ENCODE measurements around the gene RGS13. TPM values are rescaled to one million over a fixed set of nuclear protein-coding genes. Genes with fewer than 3 reads are reported as not detected.

RGS13 gene, protein sequence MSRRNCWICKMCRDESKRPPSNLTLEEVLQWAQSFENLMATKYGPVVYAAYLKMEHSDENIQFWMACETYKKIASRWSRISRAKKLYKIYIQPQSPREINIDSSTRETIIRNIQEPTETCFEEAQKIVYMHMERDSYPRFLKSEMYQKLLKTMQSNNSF
- 1 to 10 TPM; 1.0 to 1.1 TPM for total RNA-seq

- H3K4me3 ChIP-seq: no peak within 1 kb of the TSS
- intact Hi-C loops (cut with DNase I): no loop called here
- H3K27ac ChIP-seq: no peak within 1 kb of the TSS
- H3K4me1 ChIP-seq: no peaks in the 10 kb centered on the region
- no peaks in the 10 kb centered on the region for H3K36me3 ChIP-seq
- no peak within 1 kb of the TSS for H3K9ac ChIP-seq (ENCODE audit: low read depth in 2 of 2, low read length in 2 of 2)
- no peaks in the 10 kb centered on the region for H3K9me3 ChIP-seq
- no peak for DNase-seq
- H3K27me3 ChIP-seq: no peaks in the 10 kb centered on the region
- TF ChIP-seq, protein P1, sequence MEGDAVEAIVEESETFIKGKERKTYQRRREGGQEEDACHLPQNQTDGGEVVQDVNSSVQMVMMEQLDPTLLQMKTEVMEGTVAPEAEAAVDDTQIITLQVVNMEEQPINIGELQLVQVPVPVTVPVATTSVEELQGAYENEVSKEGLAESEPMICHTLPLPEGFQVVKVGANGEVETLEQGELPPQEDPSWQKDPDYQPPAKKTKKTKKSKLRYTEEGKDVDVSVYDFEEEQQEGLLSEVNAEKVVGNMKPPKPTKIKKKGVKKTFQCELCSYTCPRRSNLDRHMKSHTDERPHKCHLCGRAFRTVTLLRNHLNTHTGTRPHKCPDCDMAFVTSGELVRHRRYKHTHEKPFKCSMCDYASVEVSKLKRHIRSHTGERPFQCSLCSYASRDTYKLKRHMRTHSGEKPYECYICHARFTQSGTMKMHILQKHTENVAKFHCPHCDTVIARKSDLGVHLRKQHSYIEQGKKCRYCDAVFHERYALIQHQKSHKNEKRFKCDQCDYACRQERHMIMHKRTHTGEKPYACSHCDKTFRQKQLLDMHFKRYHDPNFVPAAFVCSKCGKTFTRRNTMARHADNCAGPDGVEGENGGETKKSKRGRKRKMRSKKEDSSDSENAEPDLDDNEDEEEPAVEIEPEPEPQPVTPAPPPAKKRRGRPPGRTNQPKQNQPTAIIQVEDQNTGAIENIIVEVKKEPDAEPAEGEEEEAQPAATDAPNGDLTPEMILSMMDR (IDR thresholded peaks at IDR 0.05): no peak
These were observed at the start of gene RGS13 for GRCh38 chr1:192635939-192636338. Gene RGS13, plus strand, starts transcription at chr1:192636147. Its CDS starts 8,188 bp downstream, at chr1:192644335.

DNA sequence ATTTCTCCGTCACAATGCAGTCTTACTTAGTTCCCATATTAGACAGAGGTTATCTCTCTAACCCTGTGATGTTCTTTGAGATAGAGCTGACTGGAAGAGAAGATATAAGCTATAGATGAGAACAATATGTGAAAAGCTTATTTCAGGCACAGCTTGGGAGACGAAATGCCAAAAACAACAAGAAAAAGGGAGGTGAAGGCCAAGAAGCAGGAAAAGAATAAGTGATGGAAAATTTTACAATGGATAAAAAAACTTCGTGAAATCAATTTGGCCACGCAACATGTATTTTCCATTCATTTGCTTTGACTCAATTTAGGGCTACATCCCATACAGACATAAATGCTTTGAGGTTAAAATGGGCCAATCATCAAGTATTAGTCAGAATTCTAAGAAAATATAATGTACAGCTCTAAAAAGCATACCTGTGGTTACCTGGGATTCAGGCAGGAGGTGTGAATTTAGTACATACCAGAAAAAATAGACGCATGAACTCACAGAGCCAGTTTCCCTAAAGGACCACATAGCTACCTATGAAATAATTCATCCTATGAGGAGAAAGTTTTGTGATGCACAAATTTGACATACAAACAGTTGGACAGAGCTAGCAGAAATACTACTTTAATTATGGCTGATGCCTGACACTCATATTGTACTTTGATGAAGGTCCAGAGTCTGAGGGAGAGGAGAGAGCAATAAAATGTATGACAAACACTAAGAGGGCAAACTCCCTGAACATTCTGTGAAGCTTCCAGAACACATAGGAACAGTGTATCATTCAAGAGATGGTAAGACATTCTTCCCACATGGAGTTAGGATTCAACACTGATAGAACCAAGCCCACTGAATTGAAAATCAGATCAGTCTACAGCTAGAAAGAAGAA is 48.3 kb upstream of the RGS13 start:
- no peaks in the 10 kb centered on the region for H3K4me1 ChIP-seq
- intact Hi-C loops (cut with DNase I): no loop called here
- no peaks in the 10 kb centered on the region for H3K36me3 ChIP-seq
- no peak overlapping the region for H3K9ac ChIP-seq (ENCODE audit: low read depth in 2 of 2, low read length in 2 of 2)
- H3K4me3 ChIP-seq: no peak overlapping the region
- H3K9me3 ChIP-seq: no peaks in the 10 kb centered on the region
- no peak for DNase-seq
- H3K27me3 ChIP-seq: no peaks in the 10 kb centered on the region
- TF ChIP-seq, protein P1 (IDR thresholded peaks at IDR 0.05): no peak
- no peak overlapping the region for H3K27ac ChIP-seq

DNA sequence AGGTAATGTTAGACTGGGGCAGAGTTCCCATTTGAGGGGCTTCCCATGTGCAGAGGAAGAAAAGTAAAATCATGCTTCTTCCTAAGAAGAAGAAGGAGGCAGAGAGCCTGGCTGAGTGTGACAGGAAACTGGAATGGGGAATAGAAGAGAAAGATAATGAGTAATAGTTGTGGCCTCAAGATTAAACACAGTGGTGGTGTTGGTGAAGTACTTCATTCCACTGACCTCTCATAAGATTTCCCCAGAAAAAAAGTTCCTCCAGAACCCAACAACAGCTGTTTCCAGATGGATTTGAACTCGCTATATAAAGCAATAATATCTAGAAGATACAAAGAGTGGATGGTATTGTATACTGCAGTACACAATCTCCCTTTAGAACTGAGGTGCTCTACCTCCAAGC is 47.4 kb upstream of the RGS13 start:
- intact Hi-C loops (cut with DNase I): no loop called here
- H3K9me3 ChIP-seq: no peaks in the 10 kb centered on the region

DNA sequence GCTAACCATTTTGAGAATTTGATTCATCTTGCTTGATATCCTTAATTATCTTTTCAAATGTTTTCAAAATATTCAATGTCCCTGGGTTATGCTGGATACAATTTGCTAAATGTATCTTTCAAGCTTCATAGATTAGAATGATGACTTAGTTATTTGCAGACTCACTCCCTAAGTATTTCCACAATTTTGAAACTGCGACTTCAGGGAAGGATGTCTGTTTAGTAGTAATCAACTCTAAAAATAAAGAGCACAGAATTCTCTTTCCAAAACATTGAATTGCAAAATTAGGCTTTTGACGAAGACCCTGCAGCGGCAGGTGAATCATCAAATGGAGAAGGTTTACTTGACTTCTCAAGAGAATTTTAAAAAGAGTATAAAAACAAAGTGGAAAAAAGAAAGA is 46.1 kb upstream of the RGS13 start:
- Histone ChIP-seq H3K27me3 (no peaks in the 10 kb centered on the region), H3K9me3 (no peaks in the 10 kb centered on the region), H3K27ac (no peak overlapping the region), H3K9ac (ENCODE audit: low read depth in 2 of 2, low read length in 2 of 2) (no peak overlapping the region), H3K4me3 (no peak overlapping the region), H3K4me1 (no peaks in the 10 kb centered on the region), H3K36me3 (no peaks in the 10 kb centered on the region)
- no peak for DNase-seq
- intact Hi-C loops (cut with DNase I): no loop called here
- TF ChIP-seq, protein P1 (IDR thresholded peaks at IDR 0.05): no peak

More for the DNA sequence above, 47.4 kb upstream of the RGS13 start:
- no peak for DNase-seq
- Histone ChIP-seq H3K27me3 (no peaks in the 10 kb centered on the region), H3K27ac (no peak overlapping the region), H3K36me3 (no peaks in the 10 kb centered on the region), H3K4me1 (no peaks in the 10 kb centered on the region), H3K4me3 (no peak overlapping the region), H3K9ac (ENCODE audit: low read depth in 2 of 2, low read length in 2 of 2) (no peak overlapping the region)
- TF ChIP-seq, protein P1 (IDR thresholded peaks at IDR 0.05): no peak

- intact Hi-C loops (cut with DNase I): no loop called here
- Histone ChIP-seq H3K27me3 (no peaks in the 10 kb centered on the region), H3K36me3 (no peaks in the 10 kb centered on the region), H3K27ac (no peak overlapping the region), H3K9me3 (no peaks in the 10 kb centered on the region), H3K9ac (ENCODE audit: low read depth in 2 of 2, low read length in 2 of 2) (no peak overlapping the region), H3K4me1 (no peaks in the 10 kb centered on the region), H3K4me3 (no peak overlapping the region)
- TF ChIP-seq, protein P1 (IDR thresholded peaks at IDR 0.05): no peak
- DNase-seq: no peak
These were observed 43.4 kb upstream of the RGS13 start for GRCh38 chr1:192592517-192592916.

Data from colonic mucosa (tissue), 4 donors.